Astrocyte (in vitro differentiated cells and primary cell): ENCODE measurements around the gene NTM. TPM values are rescaled to one million over a fixed set of nuclear protein-coding genes. Genes with fewer than 3 reads are reported as not detected.
A peak's percentile ranks its signal among the peaks of the same experiment; 100 is the strongest.

ENCODE experiments used
- DNase-seq: peaks from one replicate; pipeline ENCODE4 v3.0.0-alpha.2; 2010; ENCODE audit warnings: low read depth
- FAIRE-seq: peaks from 2 replicates; lab custom pipeline; 2011; peaks lifted over from hg19 to GRCh38; lab: Jason Lieb, UNC
- H2AFZ ChIP-seq: 2 replicates; pipeline ENCODE4 v1.6.0; 2012; ENCODE audit warnings: low read depth, low read length, inconsistent platforms
- H3K27ac ChIP-seq: 2 replicates; pipeline ENCODE4 v1.5.1; 2011; ENCODE audit warnings: low read depth, low read length, inconsistent platforms
- H3K27me3 ChIP-seq: 2 replicates; pipeline ENCODE4 v1.6.0; 2011; ENCODE audit warnings: low read length, inconsistent platforms; ENCODE audit not compliant: insufficient read depth
- H3K36me3 ChIP-seq: 2 replicates; pipeline ENCODE4 v1.5.1; 2011; ENCODE audit warnings: low read length, inconsistent platforms; ENCODE audit not compliant: insufficient read depth
- H3K4me1 ChIP-seq: 2 replicates; pipeline ENCODE4 v1.5.1; 2011; ENCODE audit warnings: low read length, inconsistent platforms; ENCODE audit not compliant: insufficient read depth
- H3K4me2 ChIP-seq: 2 replicates; pipeline ENCODE4 v1.6.0; 2012; ENCODE audit warnings: low read length, inconsistent platforms
- H3K4me3 ChIP-seq: 2 replicates; pipeline ENCODE4 v1.5.1; 2011; ENCODE audit warnings: low read depth, mild to moderate bottlenecking, low read length, inconsistent platforms; ENCODE audit not compliant: insufficient read depth
- H3K79me2 ChIP-seq: 2 replicates; pipeline ENCODE4 v1.6.0; 2012; ENCODE audit warnings: mild to moderate bottlenecking, low read length, inconsistent platforms; ENCODE audit not compliant: insufficient read depth
- H3K9ac ChIP-seq: 2 replicates; pipeline ENCODE4 v1.6.0; 2012; ENCODE audit warnings: mild to moderate bottlenecking, low read length, inconsistent platforms
- H3K9me3 ChIP-seq: 2 replicates; pipeline ENCODE4 v1.5.1; 2012; ENCODE audit warnings: low read depth, mild to moderate bottlenecking, low read length, inconsistent platforms; ENCODE audit not compliant: insufficient read depth
- H4K20me1 ChIP-seq: 2 replicates; pipeline ENCODE4 v1.6.0; 2012; ENCODE audit warnings: low read length, inconsistent platforms; ENCODE audit not compliant: insufficient read depth
- H3K27ac Mint-ChIP-seq: one replicate; pipeline ENCODE4 v1.8.0; 2021; ENCODE audit warnings: mild to moderate bottlenecking, mixed read lengths; ENCODE audit not compliant: unreplicated experiment
- H3K27me3 Mint-ChIP-seq: one replicate; pipeline ENCODE4 v1.8.0; 2021; ENCODE audit warnings: low read depth, mixed read lengths; ENCODE audit not compliant: unreplicated experiment
- H3K36me3 Mint-ChIP-seq: one replicate; pipeline ENCODE4 v1.8.0; 2021; ENCODE audit warnings: low read depth, mixed read lengths; ENCODE audit not compliant: unreplicated experiment
- H3K4me1 Mint-ChIP-seq: one replicate; pipeline ENCODE4 v1.8.0; 2021; ENCODE audit warnings: low read depth, mixed read lengths; ENCODE audit not compliant: unreplicated experiment
- H3K4me3 Mint-ChIP-seq: one replicate; pipeline ENCODE4 v1.8.0; 2021; ENCODE audit warnings: mild to moderate bottlenecking, moderate library complexity, mixed read lengths; ENCODE audit not compliant: unreplicated experiment
- H3K9me3 Mint-ChIP-seq: one replicate; pipeline ENCODE4 v1.8.0; 2021; ENCODE audit warnings: mild to moderate bottlenecking, mixed read lengths; ENCODE audit not compliant: unreplicated experiment
- CTCF ChIP-seq: IDR thresholded peaks from 2 replicates; pipeline ENCODE4 v1.5.1; 2011; ENCODE audit warnings: low read depth, mild to moderate bottlenecking, inconsistent platforms, low read length, moderate library complexity; ENCODE audit not compliant: insufficient read depth
- EZH2 ChIP-seq: IDR thresholded peaks from 2 replicates; pipeline ENCODE4 v1.6.1; 2012; ENCODE audit warnings: mild to moderate bottlenecking, low read length, inconsistent platforms; ENCODE audit not compliant: insufficient read depth
- total RNA-seq: library from RNA; stranded (reverse); gene quantifications from 2 replicates; pipeline ENCODE4 v1.2.1, GENCODE V29; 2021

The NTM gene
- total RNA-seq, 1 donor from 2014 or later = 98.2 TPM

- Histone ChIP-seq H3K9ac (peak overlapping the region; percentile 34), H3K4me1 (peaks cover 25% of the 10 kb centered on the region), H3K36me3 (no peaks in the 10 kb centered on the region), H3K9me3 (no peaks in the 10 kb centered on the region), H3K79me2 (no peaks in the 10 kb centered on the region), H2AFZ (no peak overlapping the region), H3K27me3 (no peaks in the 10 kb centered on the region), H3K4me3 (no peak overlapping the region), H3K27ac (peak overlapping the region; percentile 60), H3K4me2 (peak overlapping the region; percentile 32), H4K20me1 (no peaks in the 10 kb centered on the region)
- Mint-ChIP-seq H3K9me3 (no peaks in the 10 kb centered on the region), H3K36me3 (no peaks in the 10 kb centered on the region), H3K27ac (no peak overlapping the region), H3K27me3 (no peaks in the 10 kb centered on the region), H3K4me3 (no peak overlapping the region), H3K4me1 (peaks cover 2% of the 10 kb centered on the region)
- peak; percentile 50 for FAIRE-seq
- DNase-seq = peak; percentile 54
- TF ChIP-seq EZH2 = no peak
Observed at GRCh38 chr11:131756479-131757110, 386.2 kb downstream of the NTM start.

- Histone ChIP-seq H3K27me3 (no peaks in the 10 kb centered on the region), H3K36me3 (no peaks in the 10 kb centered on the region), H3K27ac (no peak overlapping the region), H3K9me3 (no peaks in the 10 kb centered on the region), H3K4me3 (no peak overlapping the region), H3K79me2 (no peaks in the 10 kb centered on the region), H4K20me1 (no peaks in the 10 kb centered on the region), H3K4me1 (peaks cover 31% of the 10 kb centered on the region), H3K9ac (no peak overlapping the region), H2AFZ (no peak overlapping the region), H3K4me2 (no peak overlapping the region)
- no peak for DNase-seq
- Mint-ChIP-seq H3K9me3 (no peaks in the 10 kb centered on the region), H3K4me1 (peaks cover 2% of the 10 kb centered on the region), H3K27ac (no peak overlapping the region), H3K36me3 (no peaks in the 10 kb centered on the region), H3K4me3 (no peak overlapping the region), H3K27me3 (no peaks in the 10 kb centered on the region)
- FAIRE-seq = no peak
- no peak for TF ChIP-seq CTCF
- TF ChIP-seq EZH2 = no peak
Observed at GRCh38 chr11:131758726-131759125, 388.3 kb downstream of the NTM start.

DNA sequence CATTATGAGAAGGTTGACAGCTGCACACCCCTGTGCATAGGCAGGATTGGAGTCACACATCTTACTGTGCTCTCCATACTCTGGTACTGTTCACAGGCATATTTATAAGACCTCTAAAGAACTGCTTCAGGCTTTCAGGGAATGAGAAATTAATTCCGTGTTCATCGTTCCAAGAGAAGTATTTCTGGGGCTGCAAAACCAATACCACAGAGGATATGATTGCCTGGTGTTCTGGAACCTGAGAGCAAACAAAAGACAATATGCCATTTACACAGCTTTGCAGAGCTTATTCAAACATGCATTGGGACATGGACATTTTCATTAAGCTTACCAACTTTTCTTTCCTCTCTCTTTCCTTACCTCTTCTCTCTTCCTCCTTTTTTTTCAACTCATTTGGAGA is 388.7 kb downstream of the NTM start:
- Histone ChIP-seq H3K4me1 (peaks cover 31% of the 10 kb centered on the region), H3K27me3 (no peaks in the 10 kb centered on the region), H3K9me3 (no peaks in the 10 kb centered on the region), H3K36me3 (no peaks in the 10 kb centered on the region), H3K27ac (peak overlapping the region; percentile 83), H3K4me3 (no peak overlapping the region), H3K79me2 (no peaks in the 10 kb centered on the region), H3K4me2 (no peak overlapping the region), H2AFZ (no peak overlapping the region), H4K20me1 (no peaks in the 10 kb centered on the region), H3K9ac (no peak overlapping the region)
- TF ChIP-seq EZH2 (no peak), CTCF (no peak)
- Mint-ChIP-seq H3K36me3 (no peaks in the 10 kb centered on the region), H3K4me3 (no peak overlapping the region), H3K9me3 (no peaks in the 10 kb centered on the region), H3K27me3 (no peaks in the 10 kb centered on the region), H3K4me1 (peaks cover 2% of the 10 kb centered on the region), H3K27ac (no peak overlapping the region)
- FAIRE-seq (no peak), DNase-seq (no peak)
